ENCODE data around the gene SNED1. TPM values are rescaled to one million over a fixed set of nuclear protein-coding genes. Genes with fewer than 3 reads are reported as not detected.

Gene SNED1
- total and polyA plus RNA-seq, 9 of the 15 experiments (the other 6 are each of a cell fraction or from before 2014, with no cell fraction given) = 0.03 to 0.07 (median 0.05) TPM; not detected in 5

GRCh38 chr2:240996161-240996833, 2.1 kb upstream of the SNED1 start:
- ATAC-seq (no peak), DNase-seq (ENCODE audit: extremely low read depth in 1 of 4, low spot score in 3 of 4) (no peak), FAIRE-seq (no peak)
- BruUV-seq (replicated peaks) = no TSS peak
- no peaks in the 10 kb centered on the region for H3K9me3 ChIP-seq (replicated peaks; ENCODE audit: control insufficient read depth, insufficient read depth, low read depth, low read length)
- no peaks in the 10 kb centered on the region for H3K9me1 ChIP-seq (ENCODE audit: control insufficient read depth, insufficient read depth, low read length)
- H3K27ac ChIP-seq (ENCODE audit: extremely low read depth, low read depth, low read length) = no peak overlapping the region
- CTCF ChIA-PET (ENCODE audit: low intra/inter-chr PET ratio) = no interaction called here
- H3K4me3 ChIP-seq = no peak overlapping the region
- intact Hi-C loops (cut with micrococcal nuclease) = no loop called here
- no peak overlapping the region for H2AFZ ChIP-seq (ENCODE audit: low read depth, low read length)
- no peak overlapping the region for H3K4me2 ChIP-seq (ENCODE audit: insufficient read depth, low read length)
- 46% methylated on average over 13 of the region's 19 CpGs for WGBS (ENCODE audit: insufficient coverage, low coverage, missing lambda C conversion rate)
- TF ChIP-seq NFIC (IDR thresholded peaks at IDR 0.05) (peak; percentile 45; the same call in 1 of the 2 replicates), ARID1B (IDR thresholded peaks at IDR 0.05) (no peak), HNRNPK (IDR thresholded peaks at IDR 0.05; ENCODE audit: low read depth, low read length, poor library complexity, severe bottlenecking) (no peak), THAP7 (CRISPR knock-in tag; IDR thresholded peaks at IDR 0.05) (no peak)
- peaks cover 11% of the 10 kb centered on the region for H4K20me1 ChIP-seq (replicated peaks; ENCODE audit: control insufficient read depth, insufficient read depth, low read length)
- no peaks in the 10 kb centered on the region for H3K36me3 ChIP-seq (ENCODE audit: control insufficient read depth, insufficient read depth, low read length)
- no peak overlapping the region for H3K9ac ChIP-seq (ENCODE audit: insufficient read depth in 1 of 2, low read depth in 2 of 2, low read length in 2 of 2)
- H3K4me1 ChIP-seq (replicated peaks in 1 of 2; ENCODE audit: control insufficient read depth in 2 of 2, insufficient read depth in 2 of 2, low read length in 2 of 2) = peaks cover 0 to 38% of the 10 kb centered on the region in 2 experiments; a peak in 2 of 5 replicates
- POLR2A ChIA-PET = no interaction called here
- in situ Hi-C loops (cut with MboI) = no loop called here
- no peaks in the 10 kb centered on the region for H3K79me2 ChIP-seq (ENCODE audit: control insufficient read depth, insufficient read depth, low read length)
- H3K27me3 ChIP-seq (ENCODE audit: control insufficient read depth in 2 of 2, insufficient read depth in 2 of 2, low read length in 2 of 2) = peaks cover 0 to 56% of the 10 kb centered on the region in 2 experiments; a peak in 2 of 5 replicates

- H3K27me3 ChIP-seq (ENCODE audit: control insufficient read depth in 2 of 2, insufficient read depth in 2 of 2, low read length in 2 of 2) = peaks cover 0 to 51% of the 10 kb centered on the region in 2 experiments; a peak in 2 of 5 replicates
- CTCF ChIA-PET (ENCODE audit: low intra/inter-chr PET ratio) = no interaction called here
- POLR2A ChIA-PET = no interaction called here
- TF ChIP-seq NFRKB (IDR thresholded peaks at IDR 0.05; ENCODE audit: low read depth) (no peak), CBX8 (IDR thresholded peaks at IDR 0.05; ENCODE audit: borderline replicate concordance, extremely low read depth, low read depth, low read length, poor library complexity, severe bottlenecking) (no peak), ZNF830 (CRISPR knock-in tag; IDR thresholded peaks at IDR 0.05) (no peak), TCF3 (CRISPR knock-in tag; IDR thresholded peaks at IDR 0.05) (no peak), U2AF1 (optimal IDR thresholded peaks at IDR 0.05; ENCODE audit: low read depth, low read length) (no peak), GABPB2 (CRISPR knock-in tag; conservative IDR thresholded peaks at IDR 0.05) (no peak)
Observed at GRCh38 chr2:240996834-240997140, 1.6 kb upstream of the SNED1 start.

More at GRCh38 chr2:240996834-240997140, 1.6 kb upstream of the SNED1 start:
- intact Hi-C loops (cut with micrococcal nuclease) = no loop called here
- Histone ChIP-seq H3K27ac (ENCODE audit: extremely low read depth, low read depth, low read length) (no peak overlapping the region), H3K4me1 (replicated peaks in 1 of 2; ENCODE audit: control insufficient read depth in 2 of 2, insufficient read depth in 2 of 2, low read length in 2 of 2) (peaks cover 0 to 38% of the 10 kb centered on the region in 2 experiments; a peak in 2 of 5 replicates), H3K79me2 (ENCODE audit: control insufficient read depth, insufficient read depth, low read length) (no peaks in the 10 kb centered on the region), H3K36me3 (ENCODE audit: control insufficient read depth, insufficient read depth, low read length) (no peaks in the 10 kb centered on the region), H2AFZ (ENCODE audit: low read depth, low read length) (no peak overlapping the region), H4K20me1 (replicated peaks; ENCODE audit: control insufficient read depth, insufficient read depth, low read length) (peaks cover 10% of the 10 kb centered on the region), H3K9ac (ENCODE audit: insufficient read depth in 1 of 2, low read depth in 2 of 2, low read length in 2 of 2) (no peak overlapping the region), H3K4me2 (ENCODE audit: insufficient read depth, low read length) (no peak overlapping the region), H3K9me3 (replicated peaks; ENCODE audit: control insufficient read depth, insufficient read depth, low read depth, low read length) (no peaks in the 10 kb centered on the region), H3K4me3 (no peak overlapping the region), H3K9me1 (ENCODE audit: control insufficient read depth, insufficient read depth, low read length) (no peaks in the 10 kb centered on the region)
- BruUV-seq (replicated peaks) = no TSS peak
- ATAC-seq (no peak), FAIRE-seq (no peak), DNase-seq (ENCODE audit: extremely low read depth in 1 of 4, low spot score in 3 of 4) (no peak)
- in situ Hi-C loops (cut with MboI) = no loop called here
- 45% methylated on average over 6 of the region's 13 CpGs for WGBS (ENCODE audit: insufficient coverage, low coverage, missing lambda C conversion rate)
